ENCODE data around the gene NUAK1. TPM values are rescaled to one million over a fixed set of nuclear protein-coding genes. Genes with fewer than 3 reads are reported as not detected.

Gene NUAK1
- total RNA-seq, 2 donors from 2014 or later: 16.9 to 30.1 TPM

DNA sequence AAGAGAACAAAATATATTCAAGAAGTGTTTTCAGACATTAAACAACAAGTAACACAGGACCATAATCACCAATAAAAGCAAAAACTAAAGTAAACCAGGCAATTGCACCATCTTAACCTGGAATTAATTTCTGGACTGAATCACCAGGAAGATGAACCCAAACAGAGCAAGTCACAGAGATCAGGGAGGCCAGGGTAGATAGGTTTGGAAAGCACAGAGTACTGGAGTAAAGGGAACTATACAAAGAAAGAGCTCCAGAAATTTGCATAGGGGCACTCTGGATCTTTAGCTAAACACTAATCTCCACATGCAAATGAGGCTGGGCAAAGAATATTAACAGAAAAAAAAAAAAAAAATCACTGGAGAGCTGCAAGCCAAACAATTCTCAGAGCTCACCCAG, 84.7 kb downstream of the NUAK1 start:
- no peaks in the 10 kb centered on the region for H3K27me3 ChIP-seq
- no peaks in the 10 kb centered on the region for H3K9me3 ChIP-seq
- H3K27ac ChIP-seq: no peak overlapping the region
- H3K4me3 ChIP-seq: no peak overlapping the region
- H3K4me1 ChIP-seq: no peaks in the 10 kb centered on the region
- DNase-seq (ENCODE audit: low spot score): no peak
- H3K36me3 ChIP-seq: no peaks in the 10 kb centered on the region
- TF ChIP-seq, protein P1, sequence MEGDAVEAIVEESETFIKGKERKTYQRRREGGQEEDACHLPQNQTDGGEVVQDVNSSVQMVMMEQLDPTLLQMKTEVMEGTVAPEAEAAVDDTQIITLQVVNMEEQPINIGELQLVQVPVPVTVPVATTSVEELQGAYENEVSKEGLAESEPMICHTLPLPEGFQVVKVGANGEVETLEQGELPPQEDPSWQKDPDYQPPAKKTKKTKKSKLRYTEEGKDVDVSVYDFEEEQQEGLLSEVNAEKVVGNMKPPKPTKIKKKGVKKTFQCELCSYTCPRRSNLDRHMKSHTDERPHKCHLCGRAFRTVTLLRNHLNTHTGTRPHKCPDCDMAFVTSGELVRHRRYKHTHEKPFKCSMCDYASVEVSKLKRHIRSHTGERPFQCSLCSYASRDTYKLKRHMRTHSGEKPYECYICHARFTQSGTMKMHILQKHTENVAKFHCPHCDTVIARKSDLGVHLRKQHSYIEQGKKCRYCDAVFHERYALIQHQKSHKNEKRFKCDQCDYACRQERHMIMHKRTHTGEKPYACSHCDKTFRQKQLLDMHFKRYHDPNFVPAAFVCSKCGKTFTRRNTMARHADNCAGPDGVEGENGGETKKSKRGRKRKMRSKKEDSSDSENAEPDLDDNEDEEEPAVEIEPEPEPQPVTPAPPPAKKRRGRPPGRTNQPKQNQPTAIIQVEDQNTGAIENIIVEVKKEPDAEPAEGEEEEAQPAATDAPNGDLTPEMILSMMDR (IDR thresholded peaks at IDR 0.05): no peak

DNA sequence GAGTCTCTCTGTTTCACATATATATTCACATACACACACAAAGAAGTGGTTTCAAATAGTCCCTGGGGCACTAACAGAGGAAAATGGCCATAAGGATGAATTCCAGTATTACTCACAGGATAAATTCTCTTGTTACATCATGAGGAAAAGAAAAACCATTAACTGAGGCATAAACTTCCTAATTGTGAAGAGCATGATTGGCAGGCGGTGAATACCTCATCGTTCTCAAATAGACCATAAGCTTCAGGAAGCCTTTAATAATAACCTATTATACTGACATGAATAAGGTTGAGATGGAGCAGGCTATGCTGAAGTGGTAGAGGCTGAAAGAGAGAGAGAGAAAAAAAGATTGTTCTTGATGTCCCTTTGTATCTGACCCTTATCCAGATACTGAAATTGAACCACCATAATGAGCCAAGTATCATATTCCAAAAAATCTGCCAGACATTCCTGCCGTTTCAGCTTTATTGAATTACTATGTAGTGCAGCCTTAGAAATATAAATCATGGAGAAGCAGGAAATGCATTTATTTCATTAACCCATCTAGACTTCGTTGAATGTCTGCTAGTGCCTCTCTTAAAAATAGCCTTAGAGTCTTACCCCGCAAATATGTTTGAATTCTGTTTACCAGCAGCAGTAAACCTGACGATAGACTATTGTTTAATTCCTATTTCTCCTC, 86.8 kb downstream of the NUAK1 start:
- Histone ChIP-seq H3K4me3 (no peak overlapping the region), H3K9me3 (no peaks in the 10 kb centered on the region), H3K36me3 (no peaks in the 10 kb centered on the region), H3K27ac (no peak overlapping the region), H3K27me3 (no peaks in the 10 kb centered on the region), H3K4me1 (no peaks in the 10 kb centered on the region)
- DNase-seq (ENCODE audit: low spot score): no peak
- TF ChIP-seq, protein P1 (IDR thresholded peaks at IDR 0.05): no peak

DNA sequence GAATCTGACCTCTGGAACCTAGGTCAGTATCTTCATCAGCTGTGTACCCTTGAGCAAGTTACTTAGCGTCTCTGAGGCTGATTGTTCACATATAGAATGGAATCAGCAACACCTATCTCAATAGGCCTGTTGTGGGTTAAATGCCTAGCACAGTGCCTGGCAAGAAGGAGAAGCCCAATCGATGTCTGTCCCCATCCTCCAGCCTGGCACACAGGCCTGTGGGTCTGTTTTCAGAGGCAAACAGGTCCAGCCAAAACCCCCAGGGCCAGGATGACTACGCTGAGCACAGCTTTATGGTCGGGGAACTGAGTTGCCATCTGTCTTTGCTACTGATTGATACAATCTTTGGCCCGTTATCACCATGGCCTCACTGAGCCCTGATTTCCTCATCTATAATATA, 89.2 kb downstream of the NUAK1 start:
- no peak for DNase-seq (ENCODE audit: low spot score)
- Histone ChIP-seq H3K27me3 (no peaks in the 10 kb centered on the region), H3K4me1 (peaks cover 0 to 3% of the 10 kb centered on the region in 2 donors), H3K36me3 (no peaks in the 10 kb centered on the region), H3K9me3 (no peaks in the 10 kb centered on the region), H3K4me3 (no peak overlapping the region), H3K27ac (no peak overlapping the region)
- TF ChIP-seq, protein P1 (IDR thresholded peaks at IDR 0.05): no peak

DNA sequence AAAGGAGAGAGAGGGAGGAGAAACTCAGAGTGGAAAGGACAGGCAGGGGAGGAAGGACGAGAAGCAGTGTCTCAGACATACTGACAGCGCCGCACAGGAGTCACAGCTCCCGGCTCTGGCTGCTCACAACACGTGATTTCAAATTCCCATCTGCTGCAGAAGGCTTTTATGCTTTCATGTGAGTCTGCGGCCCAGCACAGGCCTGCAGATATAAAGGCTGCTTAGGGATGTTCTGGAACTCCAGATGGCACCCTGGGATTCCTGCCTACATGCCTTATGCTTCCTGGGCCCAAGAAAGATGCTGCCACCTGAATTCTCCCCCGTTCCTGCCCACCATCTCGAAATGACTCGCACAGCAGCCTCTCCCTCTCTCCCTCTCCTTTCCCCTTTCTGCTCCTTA, 89.6 kb downstream of the NUAK1 start:
- no peak for DNase-seq (ENCODE audit: low spot score)
- Histone ChIP-seq H3K4me1 (peaks cover 0 to 3% of the 10 kb centered on the region in 2 donors), H3K27ac (no peak overlapping the region), H3K9me3 (no peaks in the 10 kb centered on the region), H3K27me3 (no peaks in the 10 kb centered on the region), H3K4me3 (no peak overlapping the region), H3K36me3 (no peaks in the 10 kb centered on the region)
- TF ChIP-seq, protein P1 (IDR thresholded peaks at IDR 0.05): no peak

DNA sequence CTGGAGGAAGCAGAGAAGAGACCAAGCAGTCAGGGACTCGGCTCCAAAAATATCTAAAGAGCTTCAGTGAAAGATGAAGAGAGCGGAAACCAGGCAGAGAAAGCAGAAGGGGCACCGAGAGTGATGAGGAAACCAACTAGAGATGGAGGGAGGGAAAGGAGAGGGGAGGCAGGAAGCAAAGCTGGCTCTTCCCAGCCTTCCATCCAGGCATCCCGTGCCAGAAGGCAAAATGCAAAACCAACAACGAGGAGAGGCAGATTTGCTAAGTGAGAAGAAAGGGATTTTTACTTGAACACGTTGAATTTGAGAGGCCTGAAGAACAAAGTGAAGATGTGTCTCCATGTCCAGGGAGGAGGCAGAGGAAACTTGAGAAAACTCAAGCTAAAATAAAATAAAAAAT, 90.1 kb downstream of the NUAK1 start:
- Histone ChIP-seq H3K4me3 (no peak overlapping the region), H3K9me3 (no peaks in the 10 kb centered on the region), H3K36me3 (no peaks in the 10 kb centered on the region), H3K4me1 (peaks cover 0 to 3% of the 10 kb centered on the region in 2 donors), H3K27me3 (no peaks in the 10 kb centered on the region), H3K27ac (no peak overlapping the region)
- TF ChIP-seq, protein P1 (IDR thresholded peaks at IDR 0.05): no peak
- no peak for DNase-seq (ENCODE audit: low spot score)

DNA sequence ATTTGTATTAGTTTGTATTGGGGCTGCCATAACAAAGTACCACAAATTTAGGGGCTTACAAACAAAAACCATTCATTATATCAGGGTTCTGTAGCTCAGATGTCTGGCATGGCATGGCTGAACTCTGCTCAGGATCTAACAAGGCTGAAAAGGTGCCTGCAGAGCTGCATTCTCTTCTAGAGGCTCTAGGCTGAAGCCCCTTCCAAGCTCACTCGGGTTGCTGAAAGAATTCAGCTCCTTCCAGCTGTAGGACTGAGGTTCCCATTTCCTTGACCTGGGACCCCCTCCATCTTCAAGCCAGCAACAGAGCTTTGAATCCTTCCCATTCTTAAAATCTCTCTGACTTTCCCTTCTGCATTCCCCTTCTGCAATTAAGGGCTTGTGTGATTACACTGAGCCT, 90.7 kb downstream of the NUAK1 start:
- Histone ChIP-seq H3K4me3 (no peak overlapping the region), H3K9me3 (no peaks in the 10 kb centered on the region), H3K27me3 (no peaks in the 10 kb centered on the region), H3K36me3 (no peaks in the 10 kb centered on the region), H3K27ac (no peak overlapping the region), H3K4me1 (peaks cover 0 to 3% of the 10 kb centered on the region in 2 donors)
- no peak for DNase-seq (ENCODE audit: low spot score)
- TF ChIP-seq, protein P1 (IDR thresholded peaks at IDR 0.05): no peak

All from right atrium auricular region (tissue), 2 donors.